ENCODE data around the gene CCHCR1.

CCHCR1 gene

GRCh38 chr6:31139599-31139998 is 18.0 kb downstream of the CCHCR1 start:
- no peak for DNase-seq (ENCODE audit: low spot score)
- in situ Hi-C loops (cut with MboI; ENCODE audit: low sequenced_read_pairs, unreplicated experiment): loop anchor here (5.0 kb wide), 2 partner anchors 53 to 228 kb away; no protein-coding TSS in a partner anchor
- TF ChIP-seq, protein P1, sequence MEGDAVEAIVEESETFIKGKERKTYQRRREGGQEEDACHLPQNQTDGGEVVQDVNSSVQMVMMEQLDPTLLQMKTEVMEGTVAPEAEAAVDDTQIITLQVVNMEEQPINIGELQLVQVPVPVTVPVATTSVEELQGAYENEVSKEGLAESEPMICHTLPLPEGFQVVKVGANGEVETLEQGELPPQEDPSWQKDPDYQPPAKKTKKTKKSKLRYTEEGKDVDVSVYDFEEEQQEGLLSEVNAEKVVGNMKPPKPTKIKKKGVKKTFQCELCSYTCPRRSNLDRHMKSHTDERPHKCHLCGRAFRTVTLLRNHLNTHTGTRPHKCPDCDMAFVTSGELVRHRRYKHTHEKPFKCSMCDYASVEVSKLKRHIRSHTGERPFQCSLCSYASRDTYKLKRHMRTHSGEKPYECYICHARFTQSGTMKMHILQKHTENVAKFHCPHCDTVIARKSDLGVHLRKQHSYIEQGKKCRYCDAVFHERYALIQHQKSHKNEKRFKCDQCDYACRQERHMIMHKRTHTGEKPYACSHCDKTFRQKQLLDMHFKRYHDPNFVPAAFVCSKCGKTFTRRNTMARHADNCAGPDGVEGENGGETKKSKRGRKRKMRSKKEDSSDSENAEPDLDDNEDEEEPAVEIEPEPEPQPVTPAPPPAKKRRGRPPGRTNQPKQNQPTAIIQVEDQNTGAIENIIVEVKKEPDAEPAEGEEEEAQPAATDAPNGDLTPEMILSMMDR (IDR thresholded peaks at IDR 0.05; ENCODE audit: borderline replicate concordance, control extremely low read depth, extremely low read depth, insufficient read depth, missing control alignments): no peak

GRCh38 chr6:31138982-31139381 is 18.6 kb downstream of the CCHCR1 start, which contains the start of gene PSORS1C2:
Gene PSORS1C2, minus strand, starts transcription at chr6:31139066. Its CDS starts 40 bp downstream, at chr6:31139026.
- in situ Hi-C loops (cut with MboI; ENCODE audit: low sequenced_read_pairs, unreplicated experiment): loop anchor here (5.0 kb wide), 2 partner anchors 53 to 228 kb away; no protein-coding TSS in a partner anchor
- TF ChIP-seq, protein P1 (IDR thresholded peaks at IDR 0.05; ENCODE audit: borderline replicate concordance, control extremely low read depth, extremely low read depth, insufficient read depth, missing control alignments): no peak

GRCh38 chr6:31135710-31136109 is 21.9 kb downstream of the CCHCR1 start:
- DNase-seq (ENCODE audit: low spot score): no peak
- TF ChIP-seq, protein P1 (IDR thresholded peaks at IDR 0.05; ENCODE audit: borderline replicate concordance, control extremely low read depth, extremely low read depth, insufficient read depth, missing control alignments): no peak
- in situ Hi-C loops (cut with MboI; ENCODE audit: low sequenced_read_pairs, unreplicated experiment): loop anchor here (5.0 kb wide), 2 partner anchors 57 to 232 kb away; no protein-coding TSS in a partner anchor

More at GRCh38 chr6:31138982-31139381, 18.6 kb downstream of the CCHCR1 start, which contains the start of gene PSORS1C2:
- no peak for DNase-seq (ENCODE audit: low spot score)

DNA sequence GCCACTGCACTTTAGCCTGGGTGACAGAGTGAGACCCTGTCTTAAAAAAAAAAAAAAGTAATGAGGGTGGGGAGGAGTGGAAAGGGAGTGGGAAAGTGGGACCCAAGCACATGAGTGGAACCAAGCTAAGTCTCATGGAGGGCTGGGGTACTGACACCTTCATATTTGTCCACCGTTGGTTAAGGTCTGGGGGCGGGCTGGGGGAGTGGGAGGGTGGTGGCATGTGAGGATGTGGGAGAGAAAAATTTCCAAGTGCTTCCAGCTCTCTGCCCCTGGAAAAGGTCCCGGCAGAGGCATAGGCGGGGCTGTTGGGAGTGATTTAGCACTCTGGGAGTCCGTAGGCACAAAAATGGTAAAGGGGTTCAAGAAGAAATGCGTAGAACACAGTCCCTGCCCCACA is 24.8 kb downstream of the CCHCR1 start:
- TF ChIP-seq, protein P1 (IDR thresholded peaks at IDR 0.05; ENCODE audit: borderline replicate concordance, control extremely low read depth, extremely low read depth, insufficient read depth, missing control alignments): no peak
- in situ Hi-C loops (cut with MboI; ENCODE audit: low sequenced_read_pairs, unreplicated experiment): no loop called here
- DNase-seq (ENCODE audit: low spot score): no peak

DNA sequence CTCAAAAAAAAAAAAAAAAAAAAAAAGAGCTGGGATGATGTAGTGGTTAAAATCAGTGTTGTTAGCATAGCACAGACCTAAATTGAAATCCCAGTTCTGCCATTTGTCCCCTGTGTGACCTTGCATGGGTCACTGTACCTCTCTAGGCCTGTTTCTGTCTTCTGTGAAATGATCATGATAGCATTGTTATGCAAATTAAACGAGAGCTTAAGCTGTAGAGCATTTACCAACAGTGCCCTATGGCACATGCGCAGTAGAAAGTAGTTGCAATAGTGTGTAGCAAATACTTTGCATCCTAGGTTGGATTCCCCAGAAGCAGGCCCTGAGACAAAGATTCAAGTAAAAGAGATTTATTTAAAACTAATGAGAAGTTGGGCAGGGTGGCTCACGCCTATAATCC is 26.0 kb downstream of the CCHCR1 start:
- TF ChIP-seq, protein P1 (IDR thresholded peaks at IDR 0.05; ENCODE audit: borderline replicate concordance, control extremely low read depth, extremely low read depth, insufficient read depth, missing control alignments): no peak
- no peak for DNase-seq (ENCODE audit: low spot score)
- in situ Hi-C loops (cut with MboI; ENCODE audit: low sequenced_read_pairs, unreplicated experiment): no loop called here

- in situ Hi-C loops (cut with MboI; ENCODE audit: low sequenced_read_pairs, unreplicated experiment): no loop called here
- TF ChIP-seq, protein P1 (IDR thresholded peaks at IDR 0.05; ENCODE audit: borderline replicate concordance, control extremely low read depth, extremely low read depth, insufficient read depth, missing control alignments): no peak
- no peak for DNase-seq (ENCODE audit: low spot score)
Observed at GRCh38 chr6:31130751-31131150, 26.9 kb downstream of the CCHCR1 start.
